Retinal pigment epithelial cell (primary cell): ENCODE results near the gene RAI2.

Source experiments
- DNase-seq: peaks from one replicate; pipeline ENCODE4 v3.0.0-alpha.2; 2010; ENCODE audit warnings: low read depth
- H3K4me3 ChIP-seq: 2 replicates; pipeline ENCODE4 v1.5.1; 2011; ENCODE audit warnings: mild to moderate bottlenecking, low read length, control low read depth, moderate library complexity
- CTCF ChIP-seq: conservative IDR thresholded peaks from 2 replicates; pipeline ENCODE4 v1.5.1; 2011; ENCODE audit warnings: low read depth, low read length, control low read depth, inconsistent platforms

RAI2 gene

GRCh38 chrX:17809984-17810383 is 51.1 kb downstream of the RAI2 start:
- no peak overlapping the region for H3K4me3 ChIP-seq
- DNase-seq: no peak
- no peak for TF ChIP-seq CTCF

- TF ChIP-seq CTCF: no peak
- H3K4me3 ChIP-seq: no peak overlapping the region
These were observed 51.8 kb downstream of the RAI2 start for GRCh38 chrX:17809273-17809672.

DNA sequence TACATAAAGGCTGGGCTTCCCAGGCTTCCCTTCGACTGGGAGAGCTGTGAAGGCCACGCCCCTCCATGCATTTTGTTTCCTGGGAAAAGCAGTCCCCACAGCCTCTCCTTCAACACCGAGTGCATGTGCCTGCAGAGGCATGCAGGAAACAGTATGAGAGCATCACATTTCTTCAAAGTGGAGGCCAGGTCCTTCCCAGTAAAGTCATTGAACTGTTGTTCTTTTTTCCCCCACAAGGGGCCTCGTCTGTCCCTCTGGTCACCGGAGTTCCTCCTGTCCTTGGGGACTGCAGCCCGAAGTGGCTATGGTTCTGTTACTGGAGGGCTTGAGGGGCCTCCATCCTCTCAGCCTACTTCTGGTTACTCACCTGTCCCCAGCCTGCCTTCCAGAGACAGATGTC is 56.0 kb downstream of the RAI2 start:
- TF ChIP-seq CTCF: peak; percentile 21
- H3K4me3 ChIP-seq: no peak overlapping the region
- DNase-seq: no peak

More at GRCh38 chrX:17809273-17809672, 51.8 kb downstream of the RAI2 start:
- no peak for DNase-seq

DNA sequence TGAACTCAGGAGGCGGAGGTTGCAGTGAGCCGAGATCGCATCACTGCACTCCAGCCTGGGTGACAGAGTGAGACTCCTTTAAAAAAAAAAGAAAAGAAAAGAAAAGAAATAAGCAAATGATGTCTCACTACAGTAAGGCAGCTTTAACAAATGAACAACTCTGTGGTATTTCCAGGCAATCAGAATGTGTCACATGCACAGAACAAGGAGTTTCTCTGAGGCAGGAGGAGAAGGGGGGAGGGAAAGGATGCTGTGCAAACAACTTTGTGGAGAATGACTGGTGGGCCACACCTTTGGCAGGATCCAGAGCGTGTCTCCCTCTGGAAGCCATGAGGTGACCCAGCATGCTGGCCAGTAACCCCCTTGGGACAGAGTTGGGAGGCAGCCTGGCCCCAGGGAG is 57.6 kb downstream of the RAI2 start:
- TF ChIP-seq CTCF: no peak
- no peak for DNase-seq
- H3K4me3 ChIP-seq: no peak overlapping the region

DNA sequence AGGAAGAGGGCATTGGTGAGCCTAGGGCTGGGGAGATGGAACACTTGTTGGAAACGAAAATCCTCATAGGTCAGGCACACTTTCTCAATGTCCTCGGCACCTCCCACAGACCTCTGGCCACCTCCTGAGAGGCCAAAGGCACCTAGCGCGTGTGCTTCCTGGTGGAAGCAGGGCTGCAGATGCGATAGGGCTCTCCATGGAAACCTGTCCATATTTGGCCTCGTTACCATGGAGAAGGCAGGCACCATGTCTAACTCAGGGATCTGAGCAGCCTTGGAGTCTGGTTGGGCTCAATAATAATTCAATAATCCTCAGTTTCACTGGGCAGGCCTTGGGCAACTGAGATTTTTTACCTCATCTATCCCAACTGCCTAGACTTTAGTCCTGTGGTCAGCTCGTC is 58.3 kb downstream of the RAI2 start:
- no peak for DNase-seq
- no peak for TF ChIP-seq CTCF
- no peak overlapping the region for H3K4me3 ChIP-seq

- no peak overlapping the region for H3K4me3 ChIP-seq
- DNase-seq: no peak
- TF ChIP-seq CTCF: no peak
These were observed 59.7 kb downstream of the RAI2 start for GRCh38 chrX:17801431-17801830.

- no peak overlapping the region for H3K4me3 ChIP-seq
- no peak for TF ChIP-seq CTCF
- DNase-seq: no peak
These were observed 62.2 kb downstream of the RAI2 start for GRCh38 chrX:17798921-17799320.
